ENCODE data around the gene PRELID1.
A peak's percentile ranks its signal among the peaks of the same experiment; 100 is the strongest.

Gene PRELID1

DNA sequence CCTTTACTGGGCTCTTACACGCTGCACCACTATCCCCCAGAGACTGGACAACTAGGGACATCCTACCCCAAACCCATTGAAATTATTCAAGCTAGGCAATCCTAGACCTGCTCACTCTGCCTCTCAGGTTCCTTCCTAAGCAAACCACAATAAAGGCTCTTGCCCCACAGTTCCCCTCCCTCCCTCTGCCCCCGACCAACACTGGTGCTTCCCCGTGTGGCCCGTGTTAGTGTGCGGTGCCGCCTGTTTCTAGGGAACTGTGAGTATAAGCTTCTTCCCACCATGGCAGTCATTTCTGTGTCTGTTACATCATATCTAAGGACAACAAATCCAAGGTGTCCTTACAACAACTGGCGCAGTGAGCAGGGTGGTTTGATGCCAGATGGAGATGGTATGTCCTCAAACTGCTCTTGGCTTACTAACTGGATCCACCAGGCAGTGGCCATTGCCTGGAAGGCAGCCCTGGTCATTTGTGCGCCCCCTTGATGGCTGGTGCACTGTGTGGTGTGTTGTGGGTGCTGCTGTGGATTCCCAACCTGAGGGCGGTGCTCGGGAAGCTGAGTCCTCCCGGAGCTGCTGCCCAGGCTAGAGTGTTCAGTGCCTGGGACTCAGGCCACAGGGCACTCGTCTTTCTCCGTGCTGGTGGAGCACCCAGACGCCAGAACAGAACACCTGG is 16.5 kb downstream of the PRELID1 start:
- DNase-seq (ENCODE audit: low read depth, low spot score), result no peak
- in situ Hi-C loops (cut with HindIII; ENCODE audit: low sequenced_read_pairs), result no loop called here
- H3K4me3 ChIP-seq (ENCODE audit: low read depth, low read length), result no peak overlapping the region
- no peak for TF ChIP-seq CTCF (IDR thresholded peaks at IDR 0.05; ENCODE audit: low read depth, low read length)

- H3K4me3 ChIP-seq (ENCODE audit: low read depth, low read length), result no peak overlapping the region
- TF ChIP-seq CTCF (IDR thresholded peaks at IDR 0.05; ENCODE audit: low read depth, low read length), result no peak
- no peak for DNase-seq (ENCODE audit: low read depth, low spot score)
- in situ Hi-C loops (cut with HindIII; ENCODE audit: low sequenced_read_pairs), result no loop called here
Measured at GRCh38 chr5:177320879-177321278, 17.3 kb downstream of the PRELID1 start.

- H3K4me3 ChIP-seq (ENCODE audit: low read depth, low read length), result no peak overlapping the region
- in situ Hi-C loops (cut with HindIII; ENCODE audit: low sequenced_read_pairs), result no loop called here
Measured at GRCh38 chr5:177325868-177326381, 22.3 kb downstream of the PRELID1 start.

DNA sequence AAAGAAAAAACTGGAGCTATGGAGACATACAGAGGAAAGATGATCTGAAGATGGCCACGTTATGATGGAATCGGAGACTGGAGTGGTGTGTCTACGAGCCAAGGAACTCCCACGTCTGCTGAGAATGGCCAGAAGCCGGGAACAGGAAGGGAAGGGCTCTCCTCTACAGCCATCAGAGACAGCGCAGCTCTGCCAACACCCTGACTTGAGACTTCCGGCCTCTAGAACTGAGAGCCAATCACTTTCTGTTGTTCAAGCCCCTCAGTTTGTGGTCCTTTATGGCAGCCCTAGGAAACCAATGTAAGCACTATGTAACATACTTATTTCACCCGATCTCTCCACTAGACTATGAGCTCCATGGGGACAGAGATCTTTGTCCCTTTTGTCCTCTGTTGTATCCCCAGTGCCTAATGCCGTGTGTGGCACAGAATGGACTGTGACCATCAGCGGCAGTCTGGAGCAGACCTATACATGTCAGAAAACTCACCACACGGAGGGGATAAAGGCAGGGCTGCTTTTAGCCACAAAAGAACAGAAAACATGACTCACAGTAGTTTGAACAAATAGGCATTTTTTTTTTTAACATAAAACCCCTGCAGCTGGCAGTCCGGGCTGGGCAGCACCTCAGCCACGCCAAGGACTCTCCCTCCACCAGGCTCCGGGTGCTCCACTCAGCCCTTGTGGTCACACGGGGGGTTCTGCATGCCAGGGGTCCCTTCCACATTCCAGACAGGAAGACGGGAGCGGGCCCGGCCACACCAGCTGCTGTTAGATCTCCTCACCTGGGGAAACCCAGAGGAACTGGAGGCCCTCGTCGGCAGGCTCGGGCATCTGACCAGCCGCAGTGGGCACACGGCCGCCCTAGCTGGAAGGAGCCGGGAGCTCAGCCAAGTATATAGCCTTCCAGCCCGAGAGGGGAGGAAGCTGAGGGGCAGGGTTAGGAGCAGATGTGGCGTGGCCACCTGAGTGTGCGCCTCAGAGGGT is 24.2 kb downstream of the PRELID1 start:
- in situ Hi-C loops (cut with HindIII; ENCODE audit: low sequenced_read_pairs), result no loop called here
- DNase-seq (ENCODE audit: low read depth, low spot score), result peak; percentile 81
- peak; percentile 25 for TF ChIP-seq CTCF (IDR thresholded peaks at IDR 0.05; ENCODE audit: low read depth, low read length)
- no peak overlapping the region for H3K4me3 ChIP-seq (ENCODE audit: low read depth, low read length)

More at GRCh38 chr5:177325868-177326381, 22.3 kb downstream of the PRELID1 start:
- DNase-seq (ENCODE audit: low read depth, low spot score), result no peak
- TF ChIP-seq CTCF (IDR thresholded peaks at IDR 0.05; ENCODE audit: low read depth, low read length), result no peak

DNA sequence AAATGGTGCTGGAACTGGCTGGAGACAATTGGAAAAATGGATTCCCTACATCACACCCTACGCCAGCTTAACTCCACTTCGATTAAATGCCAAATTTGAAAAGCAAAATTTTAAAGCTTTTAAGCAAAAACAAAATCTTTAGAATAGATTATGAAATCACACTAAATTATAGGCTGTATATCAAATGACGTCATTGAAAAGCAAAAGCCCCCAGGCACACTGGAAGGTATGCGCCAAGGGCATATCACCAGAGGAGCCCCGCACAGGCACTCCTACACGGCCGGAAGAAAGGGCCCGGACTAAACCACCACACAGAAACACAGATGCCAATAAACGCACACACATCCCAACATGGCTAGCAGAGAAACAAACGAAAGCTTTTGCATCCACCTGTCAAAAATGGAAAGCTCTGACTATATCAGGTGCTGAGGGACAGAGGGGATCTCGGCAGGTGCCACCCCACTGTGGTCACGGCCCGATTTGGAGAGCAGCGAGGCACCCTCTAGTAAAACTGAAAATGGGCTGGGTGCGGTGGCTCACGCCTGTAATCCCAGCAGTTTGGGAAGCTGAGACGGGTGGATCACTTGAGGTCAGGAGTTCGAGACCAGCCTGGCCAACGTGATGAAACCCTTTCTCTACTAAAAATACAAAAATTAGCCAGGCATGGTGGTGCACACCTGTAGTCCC is 25.1 kb downstream of the PRELID1 start:
- no peak overlapping the region for H3K4me3 ChIP-seq (ENCODE audit: low read depth, low read length)
- in situ Hi-C loops (cut with HindIII; ENCODE audit: low sequenced_read_pairs), result no loop called here
- DNase-seq (ENCODE audit: low read depth, low spot score), result no peak
- TF ChIP-seq CTCF (IDR thresholded peaks at IDR 0.05; ENCODE audit: low read depth, low read length), result no peak

GRCh38 chr5:177329883-177330282 is 26.3 kb downstream of the PRELID1 start:
- H3K4me3 ChIP-seq (ENCODE audit: low read depth, low read length), result no peak overlapping the region
- no peak for TF ChIP-seq CTCF (IDR thresholded peaks at IDR 0.05; ENCODE audit: low read depth, low read length)
- in situ Hi-C loops (cut with HindIII; ENCODE audit: low sequenced_read_pairs), result no loop called here
- no peak for DNase-seq (ENCODE audit: low read depth, low spot score)

Measured in astrocyte of the spinal cord (primary cell).